GM12878 (cell line): ENCODE data around the gene SULT1A3. TPM values are rescaled to one million over a fixed set of nuclear protein-coding genes. Genes with fewer than 3 reads are reported as not detected.

Experiments
- BRCA1 ChIP-seq: IDR thresholded peaks from 2 replicates; pipeline ENCODE4 v1.6.1; 2011; ENCODE audit warnings: low read depth, low read length, improper control_type of control experiment
- ETV6 ChIP-seq, 2 experiments: fragments of 450-650 bp in 1 of 2; IDR thresholded peaks in 1 of 2; conservative IDR thresholded peaks in 1 of 2; 2 replicates each; pipeline ENCODE4 v1.6.1; 2014; ENCODE audit warnings: antibody characterized with exemption in 1 of 2, borderline replicate concordance in 1 of 2, low read depth in 1 of 2, mild to moderate bottlenecking in 1 of 2, moderate library complexity in 1 of 2
- EZH2 ChIP-seq: IDR thresholded peaks from 2 replicates; pipeline ENCODE4 v1.6.1; 2012; ENCODE audit warnings: low read depth, mild to moderate bottlenecking, control low read depth, inconsistent platforms, low read length, borderline replicate concordance; ENCODE audit not compliant: control insufficient read depth
- NFXL1 ChIP-seq: fragments of 450-650 bp; IDR thresholded peaks from 2 replicates; pipeline ENCODE4 v1.6.1; 2017; ENCODE audit warnings: antibody characterized with exemption, mild to moderate bottlenecking, borderline replicate concordance
- NFYB ChIP-seq: IDR thresholded peaks from 2 replicates; pipeline ENCODE4 v1.6.1; 2011; ENCODE audit warnings: low read depth, mild to moderate bottlenecking, low read length, improper control_type of control experiment, moderate library complexity; ENCODE audit not compliant: insufficient read depth
- POLR2A ChIP-seq: IDR thresholded peaks from 2 replicates; pipeline ENCODE4 v1.6.1; 2011; ENCODE audit warnings: low read depth, mild to moderate bottlenecking, low read length
- RUNX3 ChIP-seq: IDR thresholded peaks from 2 replicates; pipeline ENCODE4 v1.6.1; 2012; ENCODE audit warnings: low read length, inconsistent platforms
- STAT1 ChIP-seq: fragments of 450-650 bp; conservative IDR thresholded peaks from 2 replicates; pipeline ENCODE4 v1.6.1; 2014; ENCODE audit warnings: antibody characterized with exemption, mild to moderate bottlenecking
- TCF7 ChIP-seq: IDR thresholded peaks from 2 replicates; pipeline ENCODE4 v1.6.1; 2014; ENCODE audit warnings: antibody characterized with exemption, borderline replicate concordance
- polyA plus RNA-seq, 11 experiments: library from polyadenylated mRNA; depleted of rRNA in 4 of 11; unstranded in 6 of 11; stranded (reverse) in 5 of 11; fragments of >200 nt; fragmentation: Nextera tagmentation in 4 of 11; fragmentation: Illumina TruSeq in 1 of 11; extraction: Ambion mirVana in 4 of 11; extraction: Trizol in 1 of 11; gene quantifications; 1 replicate in 1 of 11; 2 replicates in 10 of 11; pipeline versions ENCODE4 v1.2.1 to v1.2.3, GENCODE V29; 2011 to 2016; ENCODE audit warnings: inconsistent platforms in 2 of 11, missing spikeins in 2 of 11, low read depth in 1 of 11
- total RNA-seq, 4 experiments: library from RNA; depleted of rRNA in 3 of 4; stranded (reverse); fragments of >200 nt in 3 of 4; fragmentation: Illumina TruSeq in 1 of 4; extraction: Trizol in 1 of 4; gene quantifications; 2 replicates each; pipeline versions ENCODE4 v1.2.1 to v1.2.3, GENCODE V29; 2013 to 2021
- TF ChIP-seq, protein P1 (sequence below): fragments of 450-650 bp; formaldehyde crosslinking; IDR thresholded peaks from 2 replicates; pipeline ENCODE4 v1.4.0; 2020; ENCODE audit warnings: mild to moderate bottlenecking, moderate library complexity
- TF ChIP-seq, protein P2 (sequence below): fragments of 450-650 bp; IDR thresholded peaks from 2 replicates; pipeline ENCODE4 v1.6.1; 2017; ENCODE audit warnings: mild to moderate bottlenecking, moderate library complexity
- TF ChIP-seq, protein P3 (sequence below): fragments of 450-650 bp; IDR thresholded peaks from 2 replicates; pipeline ENCODE4 v1.6.1; 2016; ENCODE audit warnings: mild to moderate bottlenecking, moderate library complexity, borderline replicate concordance
- TF ChIP-seq, protein P4 (sequence below): IDR thresholded peaks from 2 replicates; pipeline ENCODE4 v1.6.1; 2012; ENCODE audit warnings: improper control_type of control experiment, low read depth, low read length; ENCODE audit not compliant: insufficient replicate concordance

SULT1A3 gene
- total and polyA plus RNA-seq, 10 of the 15 experiments (the other 5 are each of a cell fraction or from before 2014, with no cell fraction given): 3.3 to 15.8 (median 6.2) TPM

DNA sequence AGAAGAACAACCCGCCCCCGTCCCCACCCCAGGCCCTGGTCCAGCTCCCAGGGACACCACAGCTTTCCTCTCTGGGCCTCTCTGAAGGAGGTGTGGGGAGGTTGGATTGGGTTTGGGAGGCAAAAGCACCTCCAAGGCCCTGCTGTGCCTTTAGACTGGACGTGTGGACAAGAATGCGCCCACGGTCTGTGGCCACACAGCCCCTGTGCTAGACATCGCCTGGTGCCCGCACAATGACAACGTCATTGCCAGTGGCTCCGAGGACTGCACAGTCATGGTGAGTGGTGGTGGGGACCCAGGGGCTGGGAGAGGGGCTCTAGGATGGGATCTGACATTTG is 12.6 kb upstream of the SULT1A3 start (continued):
- TF ChIP-seq, protein P1, sequence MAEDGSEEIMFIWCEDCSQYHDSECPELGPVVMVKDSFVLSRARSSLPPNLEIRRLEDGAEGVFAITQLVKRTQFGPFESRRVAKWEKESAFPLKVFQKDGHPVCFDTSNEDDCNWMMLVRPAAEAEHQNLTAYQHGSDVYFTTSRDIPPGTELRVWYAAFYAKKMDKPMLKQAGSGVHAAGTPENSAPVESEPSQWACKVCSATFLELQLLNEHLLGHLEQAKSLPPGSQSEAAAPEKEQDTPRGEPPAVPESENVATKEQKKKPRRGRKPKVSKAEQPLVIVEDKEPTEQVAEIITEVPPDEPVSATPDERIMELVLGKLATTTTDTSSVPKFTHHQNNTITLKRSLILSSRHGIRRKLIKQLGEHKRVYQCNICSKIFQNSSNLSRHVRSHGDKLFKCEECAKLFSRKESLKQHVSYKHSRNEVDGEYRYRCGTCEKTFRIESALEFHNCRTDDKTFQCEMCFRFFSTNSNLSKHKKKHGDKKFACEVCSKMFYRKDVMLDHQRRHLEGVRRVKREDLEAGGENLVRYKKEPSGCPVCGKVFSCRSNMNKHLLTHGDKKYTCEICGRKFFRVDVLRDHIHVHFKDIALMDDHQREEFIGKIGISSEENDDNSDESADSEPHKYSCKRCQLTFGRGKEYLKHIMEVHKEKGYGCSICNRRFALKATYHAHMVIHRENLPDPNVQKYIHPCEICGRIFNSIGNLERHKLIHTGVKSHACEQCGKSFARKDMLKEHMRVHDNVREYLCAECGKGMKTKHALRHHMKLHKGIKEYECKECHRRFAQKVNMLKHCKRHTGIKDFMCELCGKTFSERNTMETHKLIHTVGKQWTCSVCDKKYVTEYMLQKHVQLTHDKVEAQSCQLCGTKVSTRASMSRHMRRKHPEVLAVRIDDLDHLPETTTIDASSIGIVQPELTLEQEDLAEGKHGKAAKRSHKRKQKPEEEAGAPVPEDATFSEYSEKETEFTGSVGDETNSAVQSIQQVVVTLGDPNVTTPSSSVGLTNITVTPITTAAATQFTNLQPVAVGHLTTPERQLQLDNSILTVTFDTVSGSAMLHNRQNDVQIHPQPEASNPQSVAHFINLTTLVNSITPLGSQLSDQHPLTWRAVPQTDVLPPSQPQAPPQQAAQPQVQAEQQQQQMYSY (CRISPR knock-in tag): no peak
- TF ChIP-seq EZH2 (no peak), STAT1 (no peak), NFYB (no peak), RUNX3 (no peak), NFXL1 (no peak), ETV6 (conservative IDR thresholded peaks at IDR 0.05 in 1 of 2, IDR thresholded peaks at IDR 0.05 in 1 of 2; ENCODE audit: borderline replicate concordance in 1 of 2, low read depth in 1 of 2) (no peak), POLR2A (peak; percentile 14), TCF7 (no peak), BRCA1 (no peak)
- TF ChIP-seq, protein P2, sequence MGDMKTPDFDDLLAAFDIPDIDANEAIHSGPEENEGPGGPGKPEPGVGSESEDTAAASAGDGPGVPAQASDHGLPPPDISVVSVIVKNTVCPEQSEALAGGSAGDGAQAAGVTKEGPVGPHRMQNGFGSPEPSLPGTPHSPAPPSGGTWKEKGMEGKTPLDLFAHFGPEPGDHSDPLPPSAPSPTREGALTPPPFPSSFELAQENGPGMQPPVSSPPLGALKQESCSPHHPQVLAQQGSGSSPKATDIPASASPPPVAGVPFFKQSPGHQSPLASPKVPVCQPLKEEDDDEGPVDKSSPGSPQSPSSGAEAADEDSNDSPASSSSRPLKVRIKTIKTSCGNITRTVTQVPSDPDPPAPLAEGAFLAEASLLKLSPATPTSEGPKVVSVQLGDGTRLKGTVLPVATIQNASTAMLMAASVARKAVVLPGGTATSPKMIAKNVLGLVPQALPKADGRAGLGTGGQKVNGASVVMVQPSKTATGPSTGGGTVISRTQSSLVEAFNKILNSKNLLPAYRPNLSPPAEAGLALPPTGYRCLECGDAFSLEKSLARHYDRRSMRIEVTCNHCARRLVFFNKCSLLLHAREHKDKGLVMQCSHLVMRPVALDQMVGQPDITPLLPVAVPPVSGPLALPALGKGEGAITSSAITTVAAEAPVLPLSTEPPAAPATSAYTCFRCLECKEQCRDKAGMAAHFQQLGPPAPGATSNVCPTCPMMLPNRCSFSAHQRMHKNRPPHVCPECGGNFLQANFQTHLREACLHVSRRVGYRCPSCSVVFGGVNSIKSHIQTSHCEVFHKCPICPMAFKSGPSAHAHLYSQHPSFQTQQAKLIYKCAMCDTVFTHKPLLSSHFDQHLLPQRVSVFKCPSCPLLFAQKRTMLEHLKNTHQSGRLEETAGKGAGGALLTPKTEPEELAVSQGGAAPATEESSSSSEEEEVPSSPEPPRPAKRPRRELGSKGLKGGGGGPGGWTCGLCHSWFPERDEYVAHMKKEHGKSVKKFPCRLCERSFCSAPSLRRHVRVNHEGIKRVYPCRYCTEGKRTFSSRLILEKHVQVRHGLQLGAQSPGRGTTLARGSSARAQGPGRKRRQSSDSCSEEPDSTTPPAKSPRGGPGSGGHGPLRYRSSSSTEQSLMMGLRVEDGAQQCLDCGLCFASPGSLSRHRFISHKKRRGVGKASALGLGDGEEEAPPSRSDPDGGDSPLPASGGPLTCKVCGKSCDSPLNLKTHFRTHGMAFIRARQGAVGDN: no peak
- TF ChIP-seq, protein P3, sequence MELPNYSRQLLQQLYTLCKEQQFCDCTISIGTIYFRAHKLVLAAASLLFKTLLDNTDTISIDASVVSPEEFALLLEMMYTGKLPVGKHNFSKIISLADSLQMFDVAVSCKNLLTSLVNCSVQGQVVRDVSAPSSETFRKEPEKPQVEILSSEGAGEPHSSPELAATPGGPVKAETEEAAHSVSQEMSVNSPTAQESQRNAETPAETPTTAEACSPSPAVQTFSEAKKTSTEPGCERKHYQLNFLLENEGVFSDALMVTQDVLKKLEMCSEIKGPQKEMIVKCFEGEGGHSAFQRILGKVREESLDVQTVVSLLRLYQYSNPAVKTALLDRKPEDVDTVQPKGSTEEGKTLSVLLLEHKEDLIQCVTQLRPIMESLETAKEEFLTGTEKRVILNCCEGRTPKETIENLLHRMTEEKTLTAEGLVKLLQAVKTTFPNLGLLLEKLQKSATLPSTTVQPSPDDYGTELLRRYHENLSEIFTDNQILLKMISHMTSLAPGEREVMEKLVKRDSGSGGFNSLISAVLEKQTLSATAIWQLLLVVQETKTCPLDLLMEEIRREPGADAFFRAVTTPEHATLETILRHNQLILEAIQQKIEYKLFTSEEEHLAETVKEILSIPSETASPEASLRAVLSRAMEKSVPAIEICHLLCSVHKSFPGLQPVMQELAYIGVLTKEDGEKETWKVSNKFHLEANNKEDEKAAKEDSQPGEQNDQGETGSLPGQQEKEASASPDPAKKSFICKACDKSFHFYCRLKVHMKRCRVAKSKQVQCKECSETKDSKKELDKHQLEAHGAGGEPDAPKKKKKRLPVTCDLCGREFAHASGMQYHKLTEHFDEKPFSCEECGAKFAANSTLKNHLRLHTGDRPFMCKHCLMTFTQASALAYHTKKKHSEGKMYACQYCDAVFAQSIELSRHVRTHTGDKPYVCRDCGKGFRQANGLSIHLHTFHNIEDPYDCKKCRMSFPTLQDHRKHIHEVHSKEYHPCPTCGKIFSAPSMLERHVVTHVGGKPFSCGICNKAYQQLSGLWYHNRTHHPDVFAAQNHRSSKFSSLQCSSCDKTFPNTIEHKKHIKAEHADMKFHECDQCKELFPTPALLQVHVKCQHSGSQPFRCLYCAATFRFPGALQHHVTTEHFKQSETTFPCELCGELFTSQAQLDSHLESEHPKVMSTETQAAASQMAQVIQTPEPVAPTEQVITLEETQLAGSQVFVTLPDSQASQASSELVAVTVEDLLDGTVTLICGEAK: no peak
- TF ChIP-seq, protein P4, sequence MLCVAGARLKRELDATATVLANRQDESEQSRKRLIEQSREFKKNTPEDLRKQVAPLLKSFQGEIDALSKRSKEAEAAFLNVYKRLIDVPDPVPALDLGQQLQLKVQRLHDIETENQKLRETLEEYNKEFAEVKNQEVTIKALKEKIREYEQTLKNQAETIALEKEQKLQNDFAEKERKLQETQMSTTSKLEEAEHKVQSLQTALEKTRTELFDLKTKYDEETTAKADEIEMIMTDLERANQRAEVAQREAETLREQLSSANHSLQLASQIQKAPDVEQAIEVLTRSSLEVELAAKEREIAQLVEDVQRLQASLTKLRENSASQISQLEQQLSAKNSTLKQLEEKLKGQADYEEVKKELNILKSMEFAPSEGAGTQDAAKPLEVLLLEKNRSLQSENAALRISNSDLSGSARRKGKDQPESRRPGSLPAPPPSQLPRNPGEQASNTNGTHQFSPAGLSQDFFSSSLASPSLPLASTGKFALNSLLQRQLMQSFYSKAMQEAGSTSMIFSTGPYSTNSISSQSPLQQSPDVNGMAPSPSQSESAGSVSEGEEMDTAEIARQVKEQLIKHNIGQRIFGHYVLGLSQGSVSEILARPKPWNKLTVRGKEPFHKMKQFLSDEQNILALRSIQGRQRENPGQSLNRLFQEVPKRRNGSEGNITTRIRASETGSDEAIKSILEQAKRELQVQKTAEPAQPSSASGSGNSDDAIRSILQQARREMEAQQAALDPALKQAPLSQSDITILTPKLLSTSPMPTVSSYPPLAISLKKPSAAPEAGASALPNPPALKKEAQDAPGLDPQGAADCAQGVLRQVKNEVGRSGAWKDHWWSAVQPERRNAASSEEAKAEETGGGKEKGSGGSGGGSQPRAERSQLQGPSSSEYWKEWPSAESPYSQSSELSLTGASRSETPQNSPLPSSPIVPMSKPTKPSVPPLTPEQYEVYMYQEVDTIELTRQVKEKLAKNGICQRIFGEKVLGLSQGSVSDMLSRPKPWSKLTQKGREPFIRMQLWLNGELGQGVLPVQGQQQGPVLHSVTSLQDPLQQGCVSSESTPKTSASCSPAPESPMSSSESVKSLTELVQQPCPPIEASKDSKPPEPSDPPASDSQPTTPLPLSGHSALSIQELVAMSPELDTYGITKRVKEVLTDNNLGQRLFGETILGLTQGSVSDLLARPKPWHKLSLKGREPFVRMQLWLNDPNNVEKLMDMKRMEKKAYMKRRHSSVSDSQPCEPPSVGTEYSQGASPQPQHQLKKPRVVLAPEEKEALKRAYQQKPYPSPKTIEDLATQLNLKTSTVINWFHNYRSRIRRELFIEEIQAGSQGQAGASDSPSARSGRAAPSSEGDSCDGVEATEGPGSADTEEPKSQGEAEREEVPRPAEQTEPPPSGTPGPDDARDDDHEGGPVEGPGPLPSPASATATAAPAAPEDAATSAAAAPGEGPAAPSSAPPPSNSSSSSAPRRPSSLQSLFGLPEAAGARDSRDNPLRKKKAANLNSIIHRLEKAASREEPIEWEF: no peak
